Heart right ventricle (tissue), 16 donors: ENCODE results near the gene MRPS18A. TPM values are rescaled to one million over a fixed set of nuclear protein-coding genes. Genes with fewer than 3 reads are reported as not detected.

Source experiments
- ATAC-seq, 8 donors: fragments of 200-7000 bp; cut with Tn5 transposase; one replicate each; pipeline ENCODE4 v1.9.1; 2020; ENCODE audit warnings: mild to moderate bottlenecking in 8 of 8, moderate library complexity in 8 of 8, moderate number of reproducible peaks in 1 of 8
- DNase-seq, 2 donors: peaks; one replicate each; pipeline ENCODE4 v3.0.0-alpha.2; 2020
- H3K27ac ChIP-seq, 10 donors: fragments of 200-600 bp; sonication (generic) in 2 of 10; one replicate each; pipeline versions ENCODE4 v1.5.0 to v1.8.0; 2020 to 2022; ENCODE audit warnings: mild to moderate bottlenecking in 3 of 10
- H3K27me3 ChIP-seq, 7 donors: fragments of 200-600 bp; one replicate each; pipeline ENCODE4 v1.8.0; 2021 to 2022; ENCODE audit warnings: mild to moderate bottlenecking in 2 of 7
- H3K36me3 ChIP-seq, 9 donors: fragments of 200-600 bp; sonication (generic) in 1 of 9; one replicate each; pipeline versions ENCODE4 v1.5.0 to v1.8.0; 2020 to 2022; ENCODE audit warnings: mild to moderate bottlenecking in 2 of 9
- H3K4me1 ChIP-seq, 9 donors: fragments of 200-600 bp; sonication (generic) in 1 of 9; one replicate each; pipeline versions ENCODE4 v1.5.0 to v1.8.0; 2020 to 2022; ENCODE audit warnings: mild to moderate bottlenecking in 4 of 9
- H3K4me3 ChIP-seq, 10 donors: fragments of 200-600 bp; sonication (generic) in 2 of 10; one replicate each; pipeline versions ENCODE4 v1.5.0 to v1.8.0; 2020 to 2022; ENCODE audit warnings: mild to moderate bottlenecking in 7 of 10, moderate library complexity in 2 of 10
- H3K9me3 ChIP-seq, 11 donors: fragments of 200-600 bp in 10 of 11; sonication (generic) in 2 of 11; one replicate each; pipeline versions ENCODE4 v1.5.0 to v1.8.0; 2013 to 2022; ENCODE audit warnings: mild to moderate bottlenecking in 2 of 11, control low read depth in 1 of 11, moderate library complexity in 1 of 11
- whole genome bisulfite sequencing, 2 donors: extraction: QIAGEN DNeasy Blood & Tissue Kit; methylation state at CpG; one replicate each; pipeline ENCODE4 v1.1.7; 2013; ENCODE audit warnings: inconsistent platforms in 1 of 2; 5-methylcytosine and 5-hydroxymethylcytosine counted together
- intact Hi-C, 10 donors: fragments of 100-400 bp; cut with DNase I; formaldehyde crosslinking; loops; one replicate each; pipeline versions ENCODE4 v1.11.1 to v1.14.2; 2022
- polyA plus RNA-seq, 2 donors: library from polyadenylated mRNA; stranded (reverse); fragments of 200-250 nt; gene quantifications; one replicate each; pipeline ENCODE4 v1.2.3, GENCODE V29; 2013
- total RNA-seq, 10 donors: library from RNA; stranded (reverse); fragmentation: NEBNext Ultra II Directional in 3 of 10; extraction: Animal tissue kit (Norgen Biotek cat#: 25700) in 3 of 10; gene quantifications; one replicate each; pipeline versions ENCODE4 v1.2.1 to v1.2.4, GENCODE V29; 2021 to 2023
- TF ChIP-seq, protein P1 (sequence below), 9 donors: fragments of 200-600 bp; sonication (generic) in 2 of 9; IDR thresholded peaks; one replicate each; pipeline versions ENCODE4 v1.5.0 to v1.8.0; 2021 to 2022; ENCODE audit warnings: antibody characterized with exemption in 9 of 9, mild to moderate bottlenecking in 5 of 9, moderate library complexity in 1 of 9
- donor health status: Arrhythmogenic right ventricular cardiomyopathy.
- donor health status: ischemic (EF 13 %, LVEDD 7.1; RV severe dilation, severe dysfunction).
- donor health status: healthy with polysubstance abuse.
- donor health status: DM: no; HTN: yes; CAD: no.
- donor health status: DM: no; HTN: no; CAD: no.
- donor health status: ischemic (EF 25% LVEDD 6.9; RV normal size, moderate dysfunction).
- donor health status: ischemic (EF 25% LVEDD 5.7; RV mildly dilated, moderate dysfunction).
- donor health status: healthy.
- donor health status: DM: yes; HTN: yes; CAD: no.
- donor health status: Ischemic cardiomyopathy.
- donor health status: ischemic (EF 35%, LVEDD 5.7; RV mildly dilated, moderate dysfunction).
- donor health status: nonischemic (EF 11% LVEDD 7.7; RV severe dilation, severe dysfunction).
- donor health status: DM: yes; HTN: yes; CAD: no.
- donor health status: PGD.
- donor health status: ischemic (EF 29% LVEDD 5.4; RV normal size, mild dysfunction).
- donor health status: nonischemic (EF 23%, LVEDD 6.1; RV moderate dilation, normal function).

Gene MRPS18A
- total and polyA plus RNA-seq, 12 donors = 30.4 to 103 (median 40.6) TPM

DNA sequence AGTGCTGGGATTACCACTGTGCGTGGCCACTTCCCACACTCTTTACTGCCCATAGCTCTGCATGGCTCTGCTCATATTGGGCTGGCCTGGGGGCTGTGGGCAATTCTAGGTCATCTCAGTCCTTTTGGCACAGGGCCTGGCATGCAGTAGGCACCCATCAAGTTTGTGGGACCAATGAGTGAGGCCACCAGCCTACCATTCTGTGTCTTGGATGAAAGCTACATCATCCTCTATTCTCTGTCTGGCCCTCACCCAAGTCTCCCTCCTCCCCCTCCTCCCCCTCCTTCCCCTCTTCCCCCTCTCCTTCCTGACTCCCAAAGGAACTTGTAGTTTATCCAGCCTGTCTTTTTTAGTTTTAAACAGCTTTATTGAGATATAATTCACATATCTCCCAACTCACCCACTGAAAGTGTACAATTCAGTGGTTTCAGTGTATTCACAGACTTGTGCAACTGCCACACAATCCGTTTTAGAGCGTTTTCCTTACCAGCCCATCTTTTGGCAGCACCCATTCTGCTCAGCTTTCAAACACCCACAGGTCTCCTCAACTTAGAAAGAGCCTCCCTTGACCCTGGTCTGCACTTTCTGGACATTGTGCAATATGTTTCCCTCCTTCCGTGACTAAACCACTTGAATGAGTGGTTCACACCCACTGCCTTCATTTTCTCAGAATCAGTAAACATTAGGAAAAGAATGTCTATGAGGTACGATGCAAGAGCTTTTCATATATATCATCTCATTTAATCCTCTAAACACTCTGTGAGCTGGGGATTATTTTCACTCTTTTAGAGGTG lies 21.5 kb upstream of the MRPS18A start:
- ATAC-seq = peak in 7 of 8 donors; percentile 29 to 79 (median 49)
- Histone ChIP-seq H3K27ac (peak overlapping the region in 9 of 10 donors; percentile 1 to 66 (median 29)), H3K27me3 (no peaks in the 10 kb centered on the region), H3K36me3 (no peaks in the 10 kb centered on the region), H3K4me3 (no peak overlapping the region), H3K4me1 (peaks cover 3 to 56% (median 29%) of the 10 kb centered on the region in 9 donors), H3K9me3 (no peaks in the 10 kb centered on the region)
- DNase-seq = no peak
- 66 to 77% methylated on average over 5 of the region's 5 CpGs for WGBS, 2 donors
- TF ChIP-seq, protein P1, sequence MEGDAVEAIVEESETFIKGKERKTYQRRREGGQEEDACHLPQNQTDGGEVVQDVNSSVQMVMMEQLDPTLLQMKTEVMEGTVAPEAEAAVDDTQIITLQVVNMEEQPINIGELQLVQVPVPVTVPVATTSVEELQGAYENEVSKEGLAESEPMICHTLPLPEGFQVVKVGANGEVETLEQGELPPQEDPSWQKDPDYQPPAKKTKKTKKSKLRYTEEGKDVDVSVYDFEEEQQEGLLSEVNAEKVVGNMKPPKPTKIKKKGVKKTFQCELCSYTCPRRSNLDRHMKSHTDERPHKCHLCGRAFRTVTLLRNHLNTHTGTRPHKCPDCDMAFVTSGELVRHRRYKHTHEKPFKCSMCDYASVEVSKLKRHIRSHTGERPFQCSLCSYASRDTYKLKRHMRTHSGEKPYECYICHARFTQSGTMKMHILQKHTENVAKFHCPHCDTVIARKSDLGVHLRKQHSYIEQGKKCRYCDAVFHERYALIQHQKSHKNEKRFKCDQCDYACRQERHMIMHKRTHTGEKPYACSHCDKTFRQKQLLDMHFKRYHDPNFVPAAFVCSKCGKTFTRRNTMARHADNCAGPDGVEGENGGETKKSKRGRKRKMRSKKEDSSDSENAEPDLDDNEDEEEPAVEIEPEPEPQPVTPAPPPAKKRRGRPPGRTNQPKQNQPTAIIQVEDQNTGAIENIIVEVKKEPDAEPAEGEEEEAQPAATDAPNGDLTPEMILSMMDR (IDR thresholded peaks at IDR 0.05) = no peak
- intact Hi-C loops = no loop called here

DNA sequence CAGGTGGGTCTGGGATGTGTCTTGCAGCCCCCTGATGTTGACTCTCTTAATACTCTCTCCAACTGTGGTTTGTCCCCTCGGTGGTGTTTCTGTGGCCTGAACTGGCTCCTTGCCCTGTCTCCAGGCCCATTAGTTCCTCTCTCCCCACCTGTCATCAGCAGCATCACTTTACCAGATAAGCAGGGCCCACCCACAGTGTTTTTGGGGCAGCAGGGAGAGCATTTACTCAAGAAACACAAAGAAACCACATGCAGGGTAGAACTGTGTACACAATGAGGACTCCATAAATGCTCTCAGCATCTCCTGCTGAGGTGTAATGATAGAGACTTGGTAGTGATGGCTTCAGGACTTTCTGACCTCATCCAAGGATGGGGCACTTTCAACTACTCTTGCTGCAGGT lies 20.2 kb upstream of the MRPS18A start:
- peaks cover 3 to 65% (median 35%) of the 10 kb centered on the region in 9 donors for H3K4me1 ChIP-seq
- no peaks in the 10 kb centered on the region for H3K9me3 ChIP-seq
- no peaks in the 10 kb centered on the region for H3K27me3 ChIP-seq
- ATAC-seq (no peak), DNase-seq (no peak)
- 39 to 45% methylated on average over 1 of the region's 1 CpG for WGBS, 2 donors
- H3K27ac ChIP-seq = peak overlapping the region in 3 of 10 donors; percentile 5 to 70 (median 33)
- H3K36me3 ChIP-seq = no peaks in the 10 kb centered on the region
- intact Hi-C loops = no loop called here
- TF ChIP-seq, protein P1 (IDR thresholded peaks at IDR 0.05) = no peak
- no peak overlapping the region for H3K4me3 ChIP-seq

DNA sequence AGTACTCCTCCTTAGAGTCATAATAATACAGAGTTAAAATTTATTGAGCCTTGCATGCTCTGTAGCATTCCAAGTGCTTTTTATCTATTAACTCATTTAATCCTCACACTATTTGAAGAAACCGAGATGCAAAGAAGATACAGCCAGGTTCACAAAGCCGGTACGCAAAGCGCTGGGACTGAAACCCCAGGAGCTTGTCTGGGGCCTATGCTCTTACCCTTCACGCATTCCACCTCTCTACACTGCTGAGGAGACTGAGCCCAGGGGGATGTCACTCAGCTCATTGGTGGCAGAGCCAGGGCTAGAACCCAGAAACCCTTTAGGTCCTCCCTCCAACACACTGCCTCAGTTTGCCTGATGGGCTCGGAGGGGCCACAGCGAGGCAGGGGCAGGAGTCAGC lies 19.7 kb upstream of the MRPS18A start:
- 92 to 94% methylated on average over 7 of the region's 7 CpGs for WGBS, 2 donors
- TF ChIP-seq, protein P1 (IDR thresholded peaks at IDR 0.05) = no peak

DNA sequence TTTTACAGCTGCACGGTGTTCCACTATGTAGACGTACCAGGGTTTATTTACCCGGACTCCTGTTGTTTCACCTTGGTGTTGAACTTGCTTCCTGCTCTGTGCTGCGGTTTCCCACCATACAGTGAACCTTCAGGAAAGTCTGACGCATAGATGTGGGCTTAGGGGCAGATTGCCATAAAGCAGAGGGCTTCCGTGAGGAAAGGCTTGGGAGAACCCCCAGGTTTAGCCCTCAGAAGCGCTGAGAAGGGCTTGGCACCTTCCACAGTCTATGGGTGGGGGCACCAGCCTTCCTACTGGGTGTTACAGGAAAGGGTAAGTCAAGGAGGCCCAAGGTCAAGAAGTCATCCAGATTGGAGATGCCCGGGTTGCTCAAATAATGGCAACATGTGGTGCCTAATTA lies 19.2 kb upstream of the MRPS18A start:
- Histone ChIP-seq H3K4me3 (no peak overlapping the region), H3K9me3 (no peaks in the 10 kb centered on the region), H3K36me3 (no peaks in the 10 kb centered on the region), H3K4me1 (peaks cover 10 to 73% (median 45%) of the 10 kb centered on the region in 9 donors), H3K27ac (peak overlapping the region in 9 of 10 donors; percentile 17 to 72 (median 49)), H3K27me3 (no peaks in the 10 kb centered on the region)
- TF ChIP-seq, protein P1 (IDR thresholded peaks at IDR 0.05) = no peak
- no peak for DNase-seq
- intact Hi-C loops = no loop called here
- ATAC-seq = no peak
- WGBS, 2 donors = 73 to 76% methylated on average over 8 of the region's 8 CpGs

More for the DNA sequence above, 19.7 kb upstream of the MRPS18A start:
- intact Hi-C loops = no loop called here
- DNase-seq (no peak), ATAC-seq (no peak)
- Histone ChIP-seq H3K9me3 (no peaks in the 10 kb centered on the region), H3K27me3 (no peaks in the 10 kb centered on the region), H3K4me3 (no peak overlapping the region), H3K27ac (peak overlapping the region in 6 of 10 donors; percentile 5 to 70 (median 50)), H3K4me1 (peaks cover 5 to 68% (median 40%) of the 10 kb centered on the region in 9 donors), H3K36me3 (no peaks in the 10 kb centered on the region)
